GM23338 (cell line): ENCODE data around the gene RAB40A. TPM values are rescaled to one million over a fixed set of nuclear protein-coding genes. Genes with fewer than 3 reads are reported as not detected.

Experiments
- ATAC-seq: fragments of 200-7000 bp; cut with Tn5 transposase; 3 replicates; pipeline ENCODE4 v1.9.1; 2020
- DNase-seq: peaks from one replicate; pipeline ENCODE4 v3.0.0-alpha.2; 2015; ENCODE audit warnings: low spot score
- H2AFZ ChIP-seq: fragments of 200-600 bp; sonication (generic); 2 replicates; pipeline ENCODE4 v1.8.0; 2016; ENCODE audit warnings: antibody characterized with exemption, mild to moderate bottlenecking, moderate library complexity
- H3F3A ChIP-seq: fragments of 200-600 bp; sonication (generic); replicated peaks from 2 replicates; pipeline ENCODE4 v1.8.0; 2017; ENCODE audit warnings: antibody characterized with exemption, mixed run types, low read depth
- H3K27ac ChIP-seq: fragments of 200-600 bp; sonication (generic); 2 replicates; pipeline ENCODE4 v1.6.1; 2016; ENCODE audit warnings: low read depth
- H3K27me3 ChIP-seq: fragments of 200-600 bp; sonication (generic); 2 replicates; pipeline ENCODE4 v1.8.0; 2016; ENCODE audit warnings: mild to moderate bottlenecking, mixed run types, moderate library complexity; ENCODE audit not compliant: insufficient read depth
- H3K36me3 ChIP-seq: fragments of 200-600 bp; sonication (generic); 2 replicates; pipeline ENCODE4 v1.8.0; 2016; ENCODE audit warnings: mild to moderate bottlenecking; ENCODE audit not compliant: insufficient read depth
- H3K4me1 ChIP-seq: fragments of 200-600 bp; sonication (generic); 2 replicates; pipeline ENCODE4 v1.8.0; 2016; ENCODE audit warnings: mild to moderate bottlenecking, moderate library complexity; ENCODE audit not compliant: insufficient read depth
- H3K4me2 ChIP-seq: fragments of 200-600 bp; sonication (generic); 2 replicates; pipeline ENCODE4 v1.7.1; 2017; ENCODE audit warnings: mixed run types
- H3K4me3 ChIP-seq: fragments of 200-600 bp; sonication (generic); 2 replicates; pipeline ENCODE4 v1.6.1; 2016; ENCODE audit warnings: mixed run types
- H3K79me2 ChIP-seq: fragments of 200-600 bp; sonication (generic); replicated peaks from 2 replicates; pipeline ENCODE4 v1.8.0; 2017; ENCODE audit warnings: mild to moderate bottlenecking; ENCODE audit not compliant: insufficient read depth
- H3K9me2 ChIP-seq: fragments of 200-600 bp; sonication (generic); 2 replicates; pipeline ENCODE4 v1.8.0; 2017; ENCODE audit not compliant: insufficient read depth
- H4K20me1 ChIP-seq: fragments of 200-600 bp; sonication (generic); replicated peaks from 2 replicates; pipeline ENCODE4 v1.8.0; 2017; ENCODE audit warnings: mild to moderate bottlenecking; ENCODE audit not compliant: insufficient read depth
- H3K27ac Mint-ChIP-seq: 2 replicates; pipeline ENCODE4 v1.8.0; 2020; ENCODE audit warnings: inconsistent platforms, mild to moderate bottlenecking, moderate library complexity, mixed read lengths
- H3K27me3 Mint-ChIP-seq: 3 replicates; pipeline ENCODE4 v1.8.0; 2022; ENCODE audit warnings: low read depth, mild to moderate bottlenecking, moderate library complexity, mixed read lengths, inconsistent platforms; ENCODE audit not compliant: insufficient read depth, poor library complexity
- H3K36me3 Mint-ChIP-seq: 3 replicates; pipeline ENCODE4 v1.8.0; 2021; ENCODE audit warnings: low read depth, mild to moderate bottlenecking, inconsistent platforms, moderate library complexity, mixed read lengths
- H3K4me1 Mint-ChIP-seq: 3 replicates; pipeline ENCODE4 v1.8.0; 2020; ENCODE audit warnings: mild to moderate bottlenecking, inconsistent platforms, mixed read lengths
- H3K4me3 Mint-ChIP-seq: 3 replicates; pipeline ENCODE4 v1.8.0; 2021; ENCODE audit warnings: moderate library complexity, mild to moderate bottlenecking, inconsistent platforms, mixed read lengths
- H3K9me3 Mint-ChIP-seq: 3 replicates; pipeline ENCODE4 v1.8.0; 2020; ENCODE audit warnings: moderate library complexity, mild to moderate bottlenecking, inconsistent platforms, mixed read lengths
- CREB1 ChIP-seq: fragments of 250-450 bp; sonication (Bioruptor Pico); IDR thresholded peaks from 2 replicates; pipeline ENCODE4 v1.5.0; 2020; ENCODE audit warnings: low read depth, mild to moderate bottlenecking, moderate library complexity
- CTCF ChIP-seq, 2 experiments: fragments of 200-600 bp in 1 of 2; sonication (generic) in 1 of 2; conservative IDR thresholded peaks; 2 replicates each; pipeline versions ENCODE4 v1.5.1 to v1.6.1; 2016 to 2017; ENCODE audit warnings: antibody characterized with exemption in 2 of 2, low read depth in 2 of 2, mild to moderate bottlenecking in 2 of 2, moderate library complexity in 1 of 2
- EZH2 ChIP-seq: fragments of 200-600 bp; sonication (generic); IDR thresholded peaks from one replicate; pipeline ENCODE4 v1.8.0; 2017; ENCODE audit warnings: antibody characterized with exemption, mild to moderate bottlenecking, low read depth; ENCODE audit not compliant: unreplicated experiment
- EZH2phosphoT487 ChIP-seq: fragments of 200-600 bp; sonication (generic); IDR thresholded peaks from one replicate; pipeline ENCODE4 v1.8.1; 2018; ENCODE audit warnings: antibody characterized with exemption; ENCODE audit not compliant: unreplicated experiment
- JUNB ChIP-seq: IDR thresholded peaks from one replicate; pipeline ENCODE4 v1.6.1; 2016; ENCODE audit warnings: antibody characterized with exemption; ENCODE audit not compliant: unreplicated experiment
- NANOG ChIP-seq: IDR thresholded peaks from 2 replicates; pipeline ENCODE4 v1.6.1; 2016; ENCODE audit warnings: antibody characterized with exemption, borderline replicate concordance
- POLR2AphosphoS5 ChIP-seq: IDR thresholded peaks from 2 replicates; pipeline ENCODE4 v1.6.1; 2016; ENCODE audit warnings: antibody characterized with exemption, low read depth
- REST ChIP-seq: IDR thresholded peaks from one replicate; pipeline ENCODE4 v1.6.1; 2018; ENCODE audit warnings: antibody characterized with exemption; ENCODE audit not compliant: unreplicated experiment
- STAT1 ChIP-seq: IDR thresholded peaks from one replicate; pipeline ENCODE4 v1.6.1; 2016; ENCODE audit warnings: antibody characterized with exemption; ENCODE audit not compliant: unreplicated experiment
- ZNF114 ChIP-seq: fragments of 250-450 bp; sonication (Bioruptor Pico); IDR thresholded peaks from 2 replicates; pipeline ENCODE4 v1.5.0; 2020; ENCODE audit warnings: mild to moderate bottlenecking, moderate library complexity
- ZNF331 ChIP-seq: fragments of 250-450 bp; sonication (Bioruptor Pico); IDR thresholded peaks from 2 replicates; pipeline ENCODE4 v1.5.0; 2020; ENCODE audit warnings: low read depth, mild to moderate bottlenecking, moderate library complexity
- polyA plus RNA-seq: library from polyadenylated mRNA; unstranded; fragments of >200 nt; fragmentation: Nextera tagmentation; extraction: Ambion mirVana; gene quantifications from 2 replicates; pipeline ENCODE4 v1.2.1, GENCODE V29; 2016
- total RNA-seq: library from RNA; depleted of rRNA; stranded (reverse); fragments of >200 nt; shearing (Covaris generic); gene quantifications from 2 replicates; pipeline ENCODE4 v1.2.3, GENCODE V29; 2014
- TF ChIP-seq, protein P1 (sequence below): fragments of 250-450 bp; sonication (Bioruptor Pico); IDR thresholded peaks from 2 replicates; pipeline ENCODE4 v1.5.0; 2020; ENCODE audit warnings: mild to moderate bottlenecking, moderate library complexity
- TF ChIP-seq, protein P2 (sequence below): IDR thresholded peaks from 2 replicates; pipeline ENCODE4 v1.6.1; 2016; ENCODE audit warnings: antibody characterized with exemption

RAB40A gene
- total and polyA plus RNA-seq, 2 experiments from 2014 or later, result 2.0 TPM; not detected in 1

- H3K27ac ChIP-seq, result no peak overlapping the region
- H3F3A ChIP-seq, result no peaks in the 10 kb centered on the region
- H3K79me2 ChIP-seq, result no peaks in the 10 kb centered on the region
- DNase-seq, result no peak
- Mint-ChIP-seq H3K4me1 (no peaks in the 10 kb centered on the region), H3K27me3 (peaks cover 2% of the 10 kb centered on the region), H3K9me3 (no peaks in the 10 kb centered on the region), H3K36me3 (no peaks in the 10 kb centered on the region), H3K4me3 (no peak overlapping the region), H3K27ac (no peak overlapping the region)
- no peaks in the 10 kb centered on the region for H3K4me1 ChIP-seq
- no peak overlapping the region for H2AFZ ChIP-seq
- no peaks in the 10 kb centered on the region for H3K27me3 ChIP-seq
- no peak overlapping the region for H3K4me3 ChIP-seq
- no peaks in the 10 kb centered on the region for H3K36me3 ChIP-seq
- H3K4me2 ChIP-seq, result no peak overlapping the region
- TF ChIP-seq, protein P1, sequence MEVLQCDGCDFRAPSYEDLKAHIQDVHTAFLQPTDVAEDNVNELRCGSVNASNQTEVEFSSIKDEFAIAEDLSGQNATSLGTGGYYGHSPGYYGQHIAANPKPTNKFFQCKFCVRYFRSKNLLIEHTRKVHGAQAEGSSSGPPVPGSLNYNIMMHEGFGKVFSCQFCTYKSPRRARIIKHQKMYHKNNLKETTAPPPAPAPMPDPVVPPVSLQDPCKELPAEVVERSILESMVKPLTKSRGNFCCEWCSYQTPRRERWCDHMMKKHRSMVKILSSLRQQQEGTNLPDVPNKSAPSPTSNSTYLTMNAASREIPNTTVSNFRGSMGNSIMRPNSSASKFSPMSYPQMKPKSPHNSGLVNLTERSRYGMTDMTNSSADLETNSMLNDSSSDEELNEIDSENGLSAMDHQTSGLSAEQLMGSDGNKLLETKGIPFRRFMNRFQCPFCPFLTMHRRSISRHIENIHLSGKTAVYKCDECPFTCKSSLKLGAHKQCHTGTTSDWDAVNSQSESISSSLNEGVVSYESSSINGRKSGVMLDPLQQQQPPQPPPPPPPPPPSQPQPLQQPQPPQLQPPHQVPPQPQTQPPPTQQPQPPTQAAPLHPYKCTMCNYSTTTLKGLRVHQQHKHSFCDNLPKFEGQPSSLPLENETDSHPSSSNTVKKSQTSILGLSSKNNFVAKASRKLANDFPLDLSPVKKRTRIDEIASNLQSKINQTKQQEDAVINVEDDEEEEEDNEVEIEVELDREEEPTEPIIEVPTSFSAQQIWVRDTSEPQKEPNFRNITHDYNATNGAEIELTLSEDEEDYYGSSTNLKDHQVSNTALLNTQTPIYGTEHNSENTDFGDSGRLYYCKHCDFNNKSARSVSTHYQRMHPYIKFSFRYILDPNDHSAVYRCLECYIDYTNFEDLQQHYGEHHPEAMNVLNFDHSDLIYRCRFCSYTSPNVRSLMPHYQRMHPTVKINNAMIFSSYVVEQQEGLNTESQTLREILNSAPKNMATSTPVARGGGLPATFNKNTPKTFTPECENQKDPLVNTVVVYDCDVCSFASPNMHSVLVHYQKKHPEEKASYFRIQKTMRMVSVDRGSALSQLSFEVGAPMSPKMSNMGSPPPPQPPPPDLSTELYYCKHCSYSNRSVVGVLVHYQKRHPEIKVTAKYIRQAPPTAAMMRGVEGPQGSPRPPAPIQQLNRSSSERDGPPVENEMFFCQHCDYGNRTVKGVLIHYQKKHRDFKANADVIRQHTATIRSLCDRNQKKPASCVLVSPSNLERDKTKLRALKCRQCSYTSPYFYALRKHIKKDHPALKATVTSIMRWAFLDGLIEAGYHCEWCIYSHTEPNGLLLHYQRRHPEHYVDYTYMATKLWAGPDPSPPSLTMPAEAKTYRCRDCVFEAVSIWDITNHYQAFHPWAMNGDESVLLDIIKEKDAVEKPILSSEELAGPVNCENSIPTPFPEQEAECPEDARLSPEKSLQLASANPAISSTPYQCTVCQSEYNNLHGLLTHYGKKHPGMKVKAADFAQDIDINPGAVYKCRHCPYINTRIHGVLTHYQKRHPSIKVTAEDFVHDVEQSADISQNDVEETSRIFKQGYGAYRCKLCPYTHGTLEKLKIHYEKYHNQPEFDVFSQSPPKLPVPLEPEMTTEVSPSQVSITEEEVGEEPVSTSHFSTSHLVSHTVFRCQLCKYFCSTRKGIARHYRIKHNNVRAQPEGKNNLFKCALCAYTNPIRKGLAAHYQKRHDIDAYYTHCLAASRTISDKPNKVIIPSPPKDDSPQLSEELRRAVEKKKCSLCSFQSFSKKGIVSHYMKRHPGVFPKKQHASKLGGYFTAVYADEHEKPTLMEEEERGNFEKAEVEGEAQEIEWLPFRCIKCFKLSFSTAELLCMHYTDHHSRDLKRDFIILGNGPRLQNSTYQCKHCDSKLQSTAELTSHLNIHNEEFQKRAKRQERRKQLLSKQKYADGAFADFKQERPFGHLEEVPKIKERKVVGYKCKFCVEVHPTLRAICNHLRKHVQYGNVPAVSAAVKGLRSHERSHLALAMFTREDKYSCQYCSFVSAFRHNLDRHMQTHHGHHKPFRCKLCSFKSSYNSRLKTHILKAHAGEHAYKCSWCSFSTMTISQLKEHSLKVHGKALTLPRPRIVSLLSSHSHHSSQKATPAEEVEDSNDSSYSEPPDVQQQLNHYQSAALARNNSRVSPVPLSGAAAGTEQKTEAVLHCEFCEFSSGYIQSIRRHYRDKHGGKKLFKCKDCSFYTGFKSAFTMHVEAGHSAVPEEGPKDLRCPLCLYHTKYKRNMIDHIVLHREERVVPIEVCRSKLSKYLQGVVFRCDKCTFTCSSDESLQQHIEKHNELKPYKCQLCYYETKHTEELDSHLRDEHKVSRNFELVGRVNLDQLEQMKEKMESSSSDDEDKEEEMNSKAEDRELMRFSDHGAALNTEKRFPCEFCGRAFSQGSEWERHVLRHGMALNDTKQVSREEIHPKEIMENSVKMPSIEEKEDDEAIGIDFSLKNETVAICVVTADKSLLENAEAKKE (CRISPR knock-in tag), result no peak
- TF ChIP-seq STAT1 (no peak), EZH2phosphoT487 (no peak), POLR2AphosphoS5 (no peak), REST (no peak), CREB1 (CRISPR knock-in tag) (no peak), JUNB (no peak), NANOG (no peak), ZNF331 (no peak), ZNF114 (no peak), CTCF (conservative IDR thresholded peaks at IDR 0.05; ENCODE audit: low read depth in 2 of 2) (no peak), EZH2 (no peak)
- TF ChIP-seq, protein P2, sequence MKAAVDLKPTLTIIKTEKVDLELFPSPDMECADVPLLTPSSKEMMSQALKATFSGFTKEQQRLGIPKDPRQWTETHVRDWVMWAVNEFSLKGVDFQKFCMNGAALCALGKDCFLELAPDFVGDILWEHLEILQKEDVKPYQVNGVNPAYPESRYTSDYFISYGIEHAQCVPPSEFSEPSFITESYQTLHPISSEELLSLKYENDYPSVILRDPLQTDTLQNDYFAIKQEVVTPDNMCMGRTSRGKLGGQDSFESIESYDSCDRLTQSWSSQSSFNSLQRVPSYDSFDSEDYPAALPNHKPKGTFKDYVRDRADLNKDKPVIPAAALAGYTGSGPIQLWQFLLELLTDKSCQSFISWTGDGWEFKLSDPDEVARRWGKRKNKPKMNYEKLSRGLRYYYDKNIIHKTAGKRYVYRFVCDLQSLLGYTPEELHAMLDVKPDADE, result no peak
- H3K9me2 ChIP-seq, result no peaks in the 10 kb centered on the region
- no peak for ATAC-seq
- no peaks in the 10 kb centered on the region for H4K20me1 ChIP-seq
Measured at GRCh38 chrX:103498786-103499185, 20.5 kb downstream of the RAB40A start.
